ENCODE results near the gene CALHM4.
"Not testable (repeated sequence)": the region's sequence is repeated elsewhere in the genome, so short reads cannot be mapped to it uniquely, and the experiment has no call there.

CALHM4 gene

DNA sequence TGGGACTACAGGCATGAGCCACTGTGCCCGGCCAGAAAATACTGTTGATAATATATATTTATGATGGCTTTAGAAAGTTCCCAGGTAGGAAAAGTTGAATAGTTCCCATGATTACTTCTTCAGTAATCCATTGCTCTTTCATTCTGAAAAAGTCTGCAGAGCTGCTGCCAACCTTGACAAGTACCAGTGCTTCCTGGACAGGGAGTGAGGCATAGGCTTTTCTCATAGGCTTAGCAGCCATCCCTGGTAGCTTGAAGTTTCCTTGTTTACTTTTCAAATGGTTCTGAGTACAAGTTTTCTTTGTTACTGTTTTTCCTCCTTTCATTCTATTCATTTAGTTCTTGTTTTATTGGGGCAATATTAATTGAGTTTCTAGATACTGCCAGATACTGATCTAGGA, 25.6 kb downstream of the CALHM4 start:
- no peak for DNase-seq

DNA sequence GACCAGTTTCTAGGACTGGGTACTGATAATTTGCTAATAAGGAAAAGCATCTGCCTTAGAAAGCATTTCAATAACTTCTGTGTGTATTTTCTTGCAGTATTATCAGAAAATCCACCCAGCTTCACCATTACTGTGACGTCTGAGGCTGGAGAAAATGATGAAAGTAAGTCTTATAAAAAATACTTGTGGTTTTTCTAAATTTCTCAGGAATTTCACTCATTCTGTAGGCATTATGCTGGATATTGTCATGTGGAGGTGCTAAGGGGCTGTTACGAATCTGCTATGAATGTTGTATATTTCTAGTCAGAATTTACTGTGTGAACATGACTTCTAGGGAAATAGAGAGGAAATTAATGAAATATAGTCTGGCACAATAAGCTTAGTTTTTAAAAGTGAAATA, 26.6 kb downstream of the CALHM4 start:
- DNase-seq = no peak

DNA sequence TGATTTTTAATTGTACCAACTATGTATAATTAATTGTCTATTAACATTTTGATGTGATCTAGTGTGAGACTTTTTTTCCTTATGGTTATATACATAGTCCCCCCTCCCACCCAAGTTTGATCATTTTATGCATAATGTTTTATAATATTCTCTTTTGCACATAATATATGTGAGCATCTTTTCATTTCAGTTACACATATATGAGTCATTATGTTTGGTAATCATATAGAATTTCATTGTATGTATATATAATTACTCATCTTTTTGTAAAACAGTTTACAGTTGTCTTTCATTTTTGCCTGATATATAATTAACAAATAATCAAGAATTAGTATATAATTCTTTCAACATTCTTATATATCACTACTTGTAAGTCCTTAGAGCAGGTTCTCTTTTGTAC, 32.7 kb downstream of the CALHM4 start:
- DNase-seq = no peak

DNA sequence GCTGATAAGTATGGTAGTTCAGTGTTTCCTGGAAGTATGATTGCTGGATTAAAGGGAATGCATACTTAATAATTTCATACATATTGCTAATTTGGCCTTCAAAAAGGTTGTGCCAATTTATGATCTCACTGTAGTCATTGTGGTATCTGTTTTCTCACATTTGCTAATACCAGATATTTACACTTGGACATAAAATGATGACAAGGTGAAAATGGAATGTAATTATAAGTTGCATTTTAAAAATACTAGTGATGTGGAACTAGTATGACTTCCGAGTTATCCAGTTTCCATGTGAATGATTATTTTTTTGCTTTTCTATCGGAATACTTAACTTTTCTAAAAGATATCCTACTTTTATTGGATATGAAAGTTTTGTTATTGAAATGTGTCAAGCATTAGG, 33.2 kb downstream of the CALHM4 start:
- DNase-seq = no peak

DNA sequence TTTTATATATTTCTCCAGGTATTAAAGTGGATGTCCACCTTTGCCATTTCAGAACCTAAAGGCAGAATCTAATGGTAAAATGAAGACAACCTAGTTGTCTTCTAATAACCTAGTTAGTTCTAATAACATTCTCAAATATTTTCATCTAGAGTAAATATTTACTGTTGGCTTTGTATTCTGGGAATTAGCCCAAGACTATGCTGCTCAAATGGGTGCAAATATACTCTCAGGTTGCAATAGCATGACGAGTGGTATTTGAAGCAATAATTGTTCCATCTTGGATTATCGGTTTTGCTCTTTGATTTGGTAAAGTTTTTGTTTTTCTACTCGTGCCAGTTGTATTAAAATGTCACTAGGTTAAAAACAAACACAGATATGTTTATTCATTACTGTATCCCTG, 41.7 kb downstream of the CALHM4 start:
- DNase-seq = peak; percentile 84

DNA sequence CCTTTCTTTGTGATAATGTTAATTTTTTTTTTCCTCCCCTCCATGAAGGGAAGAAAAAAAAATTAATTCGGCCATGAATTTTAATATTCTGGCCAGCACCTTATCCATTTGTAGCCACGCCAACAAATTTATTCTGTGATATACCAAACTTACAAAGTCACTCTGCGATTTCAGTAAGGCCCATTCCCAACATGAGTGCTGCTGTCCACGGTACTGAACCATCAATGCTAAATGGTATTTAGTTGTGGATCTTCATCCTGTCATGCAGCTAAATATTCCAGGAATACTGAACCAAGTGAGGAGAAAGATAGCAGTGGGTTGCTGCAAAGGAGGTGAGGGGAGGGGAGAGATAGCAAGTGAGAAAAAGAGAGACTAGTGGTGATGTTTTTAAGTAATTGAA, 43.3 kb downstream of the CALHM4 start:
- no peak for DNase-seq

DNA sequence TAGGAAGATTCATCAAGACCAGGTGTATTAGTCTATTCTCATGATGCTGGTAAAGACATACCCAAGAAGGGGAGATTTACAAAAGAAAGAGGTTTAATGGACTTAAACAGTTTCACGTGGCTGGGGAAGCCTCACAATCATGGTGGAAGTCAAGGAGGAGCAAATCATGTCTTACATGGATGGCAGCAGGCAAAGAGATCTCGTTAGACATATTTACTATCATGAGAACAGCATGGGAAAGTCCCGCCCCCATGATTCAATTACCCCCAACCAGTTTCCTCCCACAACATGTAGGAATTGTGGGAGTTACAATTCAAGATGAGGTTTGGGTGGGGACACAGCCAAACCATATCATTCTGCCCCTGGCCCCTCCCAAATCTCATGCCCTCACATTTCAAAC, 50.4 kb downstream of the CALHM4 start:
- DNase-seq = not testable (repeated sequence)

DNA sequence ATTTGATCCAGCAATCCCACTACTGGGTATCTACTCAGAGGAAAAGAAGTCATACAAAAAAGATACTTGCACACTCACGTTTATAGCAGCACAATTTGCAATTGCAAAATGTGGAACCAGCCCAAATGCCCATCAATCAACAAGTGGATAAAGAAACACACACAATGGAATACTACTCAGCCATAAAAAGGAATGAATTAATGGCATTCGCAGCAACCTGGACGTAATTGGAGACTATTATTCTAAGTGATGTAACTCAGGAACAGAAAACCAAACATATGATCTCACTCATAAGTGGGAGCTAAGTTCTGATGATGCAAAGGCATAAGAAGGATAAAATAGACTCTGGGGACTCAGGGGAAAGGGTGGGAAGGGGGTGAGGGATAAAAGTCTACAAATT, 51.3 kb downstream of the CALHM4 start:
- DNase-seq = peak; percentile 37

DNA sequence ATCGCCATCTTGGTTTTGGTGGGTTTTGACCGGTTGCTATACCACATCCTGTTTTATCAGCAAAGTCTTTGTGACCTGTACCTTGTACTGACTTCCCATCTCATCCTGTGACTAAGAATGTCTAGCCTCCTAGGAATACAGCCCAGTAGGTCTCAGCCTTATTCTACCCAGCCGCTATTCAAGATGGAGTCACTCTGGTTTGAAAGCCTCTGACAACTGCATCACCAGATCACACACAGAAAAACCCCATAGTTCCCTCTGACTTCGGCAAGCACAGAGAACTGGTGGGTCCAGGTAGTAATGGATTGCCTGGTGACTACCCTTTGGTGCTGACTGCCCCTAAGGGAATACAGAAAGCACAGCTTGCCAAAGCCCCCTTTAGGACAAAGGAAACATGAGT, 52.4 kb downstream of the CALHM4 start:
- DNase-seq = no peak

Measured in NCI-H2029 (cell line).